Measurements from ENCODE around the gene ALG12.
"Not testable (repeated sequence)": the region's sequence is repeated elsewhere in the genome, so short reads cannot be mapped to it uniquely, and the experiment has no call there.

The ALG12 gene

DNA sequence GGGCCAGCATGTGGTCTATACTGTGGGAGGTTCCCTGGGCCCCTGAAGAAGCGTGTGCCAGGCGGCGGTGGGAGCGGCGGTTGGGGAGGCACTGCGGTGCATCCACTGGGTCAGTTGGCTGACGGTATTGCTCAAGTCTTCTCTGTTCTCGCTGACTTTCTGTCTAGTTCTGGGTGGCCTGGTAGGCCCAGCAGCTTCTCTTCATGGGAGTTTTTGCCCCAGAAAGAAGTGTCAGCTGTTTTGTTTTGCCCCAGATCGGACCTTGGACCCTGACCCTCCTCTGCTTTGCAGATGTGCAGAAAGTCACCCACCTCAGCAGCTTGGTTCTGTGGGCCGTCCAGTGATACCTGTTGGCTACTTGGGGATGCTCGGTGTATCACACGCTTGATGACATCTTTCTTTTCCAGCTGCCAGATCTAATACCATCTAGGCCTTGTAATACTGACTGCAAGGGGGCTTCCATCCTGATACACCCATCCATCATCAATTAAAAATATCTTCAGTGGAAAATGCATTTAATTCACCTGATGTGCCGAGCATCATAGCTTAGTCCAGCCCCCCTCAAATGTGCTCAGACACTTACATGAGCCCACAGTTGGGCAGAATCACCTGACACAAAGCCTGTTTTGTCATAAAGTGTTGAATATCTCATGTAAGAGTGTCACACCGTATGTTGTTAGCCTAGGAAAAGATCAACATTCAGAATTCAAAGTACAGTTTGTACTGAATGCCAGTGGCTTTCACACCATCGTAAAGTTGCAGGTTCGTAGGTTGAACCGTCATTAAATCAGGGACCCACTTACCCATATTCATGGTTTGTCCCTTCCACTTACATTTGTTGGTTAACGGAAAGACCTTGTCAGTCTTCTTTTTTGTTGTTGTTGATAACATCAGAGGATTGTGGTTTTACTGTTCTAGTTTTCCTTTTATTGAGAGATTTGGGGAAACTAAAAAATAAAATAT is 50.7 kb downstream of the ALG12 start:
- DNase-seq (ENCODE audit: low read depth in 3 of 3) = no peak

DNA sequence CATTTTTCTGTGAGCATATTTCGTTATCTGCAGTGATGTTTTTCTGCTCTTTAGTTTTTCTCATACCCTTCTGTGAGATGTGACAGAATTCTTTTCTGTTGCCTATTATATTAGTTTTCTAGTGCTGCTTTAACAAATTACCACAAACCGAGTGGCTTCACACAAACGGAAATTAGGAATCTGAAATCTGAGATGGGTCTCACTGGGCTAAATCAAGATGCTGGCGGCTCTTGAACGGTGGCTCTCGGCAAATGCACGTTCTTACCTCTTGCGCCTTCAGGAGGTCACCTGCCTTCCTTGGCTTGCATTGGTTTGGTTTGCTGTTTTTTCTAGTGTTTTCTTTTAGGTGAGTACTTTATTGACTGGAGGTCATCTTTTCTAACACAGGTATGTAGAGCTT is 51.6 kb downstream of the ALG12 start:
- no peak for DNase-seq (ENCODE audit: low read depth in 3 of 3)

DNA sequence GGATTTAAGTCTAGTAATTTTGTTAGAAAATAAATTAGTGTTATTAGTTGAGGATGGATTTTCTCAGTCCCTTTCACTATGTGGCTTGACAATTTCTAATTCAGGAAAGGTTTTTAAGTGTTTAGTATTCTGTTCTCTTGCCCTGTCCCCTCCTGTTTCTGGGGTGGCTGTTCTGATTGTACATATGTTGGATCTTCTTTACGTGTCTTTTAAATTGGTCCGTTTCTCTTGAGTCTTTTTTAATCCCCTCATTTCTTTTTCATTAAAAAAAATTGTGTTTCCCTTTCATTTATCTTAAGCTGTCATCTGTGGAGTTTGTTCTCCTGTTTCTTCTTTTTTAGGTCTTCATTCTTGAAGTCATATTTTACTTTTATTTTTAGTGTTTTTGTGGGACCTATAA is 52.1 kb downstream of the ALG12 start:
- DNase-seq (ENCODE audit: low read depth in 3 of 3) = no peak

DNA sequence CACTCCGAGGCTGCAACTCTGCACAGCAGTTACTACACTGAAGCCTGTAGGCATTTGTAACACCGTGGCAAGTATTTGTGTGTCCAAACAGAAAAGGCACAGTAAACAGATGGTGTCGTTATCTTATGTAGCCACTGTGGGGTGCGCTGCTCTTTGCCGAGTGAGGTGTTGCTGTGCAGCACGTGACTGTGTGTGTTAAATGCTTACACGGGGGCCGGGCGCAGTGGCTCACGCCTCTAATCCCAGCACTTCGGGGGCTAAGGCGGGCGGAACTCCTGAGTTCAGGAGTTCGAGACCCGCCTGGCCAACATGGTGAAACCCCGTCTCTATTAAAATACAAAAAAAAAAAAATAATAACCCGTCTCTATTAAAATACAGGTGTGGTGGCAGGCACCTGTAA is 53.1 kb downstream of the ALG12 start:
- DNase-seq (ENCODE audit: low read depth in 3 of 3) = no peak

DNA sequence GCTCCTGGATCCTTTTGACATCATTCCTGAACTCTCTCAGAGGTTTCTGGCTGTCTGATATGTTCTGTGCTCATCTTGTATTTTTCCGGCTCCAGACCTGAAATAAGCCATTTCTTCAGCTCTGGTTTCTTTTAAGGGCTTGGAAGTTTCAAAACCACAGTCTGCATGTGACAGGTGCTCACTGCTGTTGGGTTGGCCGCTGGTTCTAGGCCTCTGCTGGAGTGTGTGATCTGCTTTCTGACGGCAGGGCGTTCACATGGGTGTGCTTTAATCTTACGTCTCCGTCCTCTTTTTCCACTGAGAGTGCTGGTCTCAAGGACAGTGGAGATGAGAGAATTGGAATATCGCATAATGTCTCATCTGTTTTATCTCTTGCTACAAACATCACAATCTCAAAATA is 54.3 kb downstream of the ALG12 start:
- no peak for DNase-seq (ENCODE audit: low read depth in 3 of 3)

DNA sequence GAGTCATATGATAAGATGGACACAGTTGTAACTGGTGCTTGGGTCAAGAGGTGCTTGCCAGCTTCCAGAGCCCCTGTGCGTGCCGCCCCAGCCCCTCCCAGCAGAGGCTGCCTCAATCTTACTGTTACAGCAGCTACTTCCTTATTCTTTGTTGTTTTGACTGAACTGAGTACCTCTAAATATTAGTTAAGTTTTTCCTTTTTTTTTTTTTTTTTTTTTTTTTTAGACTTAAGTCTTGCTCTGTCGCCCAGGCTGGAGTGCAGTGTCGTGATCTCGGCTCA is 55.8 kb downstream of the ALG12 start:
- DNase-seq (ENCODE audit: low read depth in 3 of 3) = no peak

DNA sequence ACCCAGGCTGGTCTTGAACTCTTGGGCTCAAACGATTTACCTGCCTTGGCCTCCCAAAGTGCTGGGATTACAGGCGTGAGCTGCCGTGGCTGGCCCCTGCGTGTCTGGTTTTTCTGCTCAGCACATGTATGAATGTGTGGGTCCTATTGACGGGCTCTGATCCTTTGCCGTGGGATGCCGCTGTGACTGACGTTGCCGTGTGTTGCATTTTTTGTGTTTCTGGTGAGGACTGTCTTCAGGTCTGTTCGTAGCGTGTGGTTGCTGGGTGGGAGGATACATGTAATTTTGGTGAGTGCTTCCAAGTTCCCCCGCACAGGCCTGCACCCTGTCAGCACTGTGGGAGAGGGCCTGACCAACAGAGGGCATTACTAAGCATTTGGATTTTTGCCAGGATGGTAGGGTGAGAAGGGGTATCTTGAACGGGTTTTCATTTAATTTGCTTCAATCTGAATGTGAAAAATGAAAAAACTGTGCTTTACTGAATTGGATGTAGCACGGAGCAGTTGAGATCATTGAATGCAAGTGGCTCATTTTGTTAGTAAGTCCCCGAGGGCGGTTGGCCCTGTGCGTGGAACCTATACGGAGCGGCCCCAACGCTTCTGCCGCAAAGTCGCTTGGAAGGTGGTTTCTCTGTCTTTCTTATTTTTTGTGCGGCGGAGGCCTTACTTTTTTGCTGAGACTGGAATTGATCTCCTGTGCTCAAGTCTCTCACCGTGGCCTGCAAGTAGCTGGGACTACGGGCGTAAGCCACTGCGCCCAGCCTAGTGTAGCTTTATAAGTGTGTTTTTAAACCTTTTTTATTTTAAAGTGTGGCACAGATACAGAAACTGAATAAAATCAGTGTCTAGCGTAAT is 56.4 kb downstream of the ALG12 start:
- no peak for DNase-seq (ENCODE audit: low read depth in 3 of 3)

DNA sequence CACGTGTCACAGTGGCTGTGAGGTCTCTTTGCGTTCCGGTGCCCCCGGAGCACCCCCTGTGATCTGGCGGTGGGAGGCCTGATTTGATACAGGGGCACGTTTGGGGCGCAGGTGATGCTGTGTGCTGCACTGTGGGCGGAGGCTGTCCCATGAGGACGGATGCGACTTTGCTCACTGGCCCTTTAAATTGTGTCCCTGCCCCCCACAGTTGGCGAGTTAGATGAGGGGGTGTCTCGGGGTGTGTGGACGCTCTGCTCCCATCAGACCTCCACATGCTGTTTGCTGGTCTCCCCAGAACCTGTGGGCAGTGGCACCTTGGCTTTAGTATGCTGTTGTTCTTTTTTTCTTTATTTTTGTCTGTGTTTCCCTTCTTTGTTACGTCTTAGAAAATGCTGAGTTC is 59.4 kb downstream of the ALG12 start:
- no peak for DNase-seq (ENCODE audit: low read depth in 3 of 3)

DNA sequence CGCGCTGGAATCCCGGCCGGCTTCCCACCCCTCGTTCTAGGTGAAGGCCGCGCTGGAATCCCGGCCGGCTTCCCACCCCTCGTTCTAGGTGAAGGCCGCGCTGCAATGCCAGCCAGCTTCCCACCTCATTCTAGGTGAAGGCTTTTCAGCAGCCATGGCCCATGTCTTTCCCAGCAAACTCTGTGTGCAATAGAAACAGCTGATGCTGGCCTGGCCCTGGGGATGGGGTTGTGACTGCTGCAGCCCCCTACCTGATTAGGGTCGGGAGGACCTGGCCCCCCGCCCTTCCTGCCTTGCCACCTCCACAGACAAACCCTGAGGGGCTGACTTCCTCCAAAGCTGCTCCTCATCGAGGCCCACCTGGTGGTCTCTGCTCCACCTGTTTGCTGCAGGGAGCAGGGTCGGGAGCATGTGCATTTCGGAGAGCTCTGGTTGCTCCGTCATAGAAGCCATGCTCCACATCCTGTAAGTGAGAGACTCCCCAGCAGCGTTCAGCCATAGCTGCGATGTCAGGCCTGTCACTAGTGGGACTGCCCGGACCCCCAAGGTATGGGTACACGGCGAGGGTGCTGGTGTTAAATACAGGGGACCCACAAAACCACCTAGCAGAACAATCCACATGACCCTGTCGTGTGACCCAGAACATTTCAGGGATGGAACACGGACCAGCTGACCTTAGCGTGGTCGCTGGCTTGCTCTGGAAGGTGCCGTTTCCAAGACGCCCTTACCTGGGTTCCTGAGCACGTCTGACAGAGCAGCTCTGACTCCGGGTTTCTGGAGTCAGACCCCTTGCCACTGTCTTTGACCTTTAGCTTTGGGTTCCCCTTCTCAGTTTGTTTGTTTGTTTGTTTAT is 61.2 kb downstream of the ALG12 start:
- DNase-seq (ENCODE audit: low read depth in 3 of 3) = no peak

DNA sequence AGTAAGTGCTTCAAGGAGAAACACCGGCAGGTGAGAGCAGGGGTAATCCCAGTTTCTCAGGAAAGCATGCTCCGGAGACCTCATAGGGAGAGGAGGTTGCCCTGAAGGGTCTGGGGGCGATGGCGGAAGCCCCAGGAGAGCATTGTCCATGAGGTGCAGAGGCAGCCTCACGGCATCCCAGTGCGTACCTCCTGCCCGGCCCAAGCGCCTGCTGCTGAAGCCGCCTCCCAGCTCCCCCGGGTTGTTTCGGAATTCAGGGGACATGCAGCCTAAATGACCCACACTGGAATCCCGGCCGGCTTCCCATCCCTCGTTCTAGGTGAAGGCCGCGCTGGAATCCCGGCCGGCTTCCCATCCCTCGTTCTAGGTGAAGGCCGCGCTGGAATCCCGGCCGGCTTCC is 61.9 kb downstream of the ALG12 start:
- DNase-seq (ENCODE audit: low read depth in 3 of 3) = no peak

DNA sequence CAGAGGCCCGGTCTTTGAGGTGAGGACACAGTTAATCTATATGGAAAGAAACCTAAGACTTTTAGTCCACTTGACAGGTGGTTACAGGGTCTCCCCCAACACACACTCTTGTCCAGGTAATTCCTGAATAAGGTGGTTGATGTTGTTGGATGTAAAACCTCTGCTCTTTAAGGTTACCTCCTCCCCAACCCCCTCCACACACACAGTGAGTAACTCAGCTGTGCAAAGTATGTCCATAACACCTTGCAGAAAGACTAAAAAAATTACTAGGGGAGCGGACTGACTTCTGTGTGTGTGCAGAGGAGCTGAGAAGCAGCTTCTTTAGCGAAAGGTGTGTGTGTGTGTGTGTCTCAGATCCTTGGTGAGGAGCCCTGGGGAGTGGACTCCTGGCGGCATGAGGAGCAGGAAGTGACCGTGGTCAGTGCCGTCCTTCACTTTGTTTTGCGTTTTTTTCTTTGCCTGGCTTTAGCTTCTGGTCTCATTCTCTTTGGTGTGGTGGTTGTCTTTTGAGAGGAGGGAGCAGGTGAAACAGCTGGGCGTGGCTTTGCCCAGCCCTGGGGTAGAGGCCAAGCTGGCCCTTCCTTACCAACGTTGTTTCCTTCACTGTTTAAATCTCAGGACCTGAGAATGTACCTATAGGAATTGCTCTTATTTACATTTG is 62.9 kb downstream of the ALG12 start:
- no peak for DNase-seq (ENCODE audit: low read depth in 3 of 3)

DNA sequence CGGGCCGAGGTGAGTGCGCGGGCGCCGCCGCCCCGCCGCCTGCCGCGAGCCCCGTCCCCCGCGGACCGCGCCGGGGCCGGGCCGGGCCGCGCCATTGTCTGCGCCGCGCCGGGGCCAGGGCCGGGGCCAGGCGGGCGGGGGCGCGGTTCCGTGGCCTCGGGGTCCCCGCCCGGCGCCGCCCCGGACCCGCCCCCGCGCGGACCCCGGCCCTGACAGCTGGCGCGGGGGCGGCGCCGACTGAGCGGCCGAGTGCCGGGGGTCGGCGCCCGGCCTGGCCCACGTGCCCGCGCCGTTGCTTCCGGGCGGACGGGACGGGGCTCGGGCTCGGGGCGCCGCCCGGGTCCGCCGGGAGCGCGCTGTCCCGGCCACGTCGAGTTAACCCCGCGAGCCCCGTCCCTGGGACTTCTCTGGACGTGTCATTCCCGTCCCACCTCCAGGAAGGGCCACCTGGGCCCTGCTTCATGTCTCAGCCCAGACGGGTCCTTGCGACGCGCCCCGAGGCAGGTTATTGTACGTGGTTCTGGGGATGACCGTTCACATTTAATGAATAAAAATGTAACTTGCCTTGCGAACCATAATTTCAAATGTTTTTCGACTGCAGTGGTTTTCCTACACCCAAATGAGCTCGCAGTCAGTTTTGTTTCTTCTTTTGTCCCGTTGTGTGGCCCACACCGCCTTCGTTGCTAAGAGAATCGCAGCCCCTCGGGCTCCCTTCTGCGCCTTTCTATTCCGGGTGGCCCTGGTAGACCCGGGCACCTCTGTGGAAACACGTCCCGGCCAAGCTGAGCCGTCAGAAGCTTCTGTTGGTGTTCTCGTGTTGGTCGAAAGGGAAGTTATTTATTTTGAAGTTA is 64.0 kb downstream of the ALG12 start:
- DNase-seq (ENCODE audit: low read depth in 3 of 3) = no peak

DNA sequence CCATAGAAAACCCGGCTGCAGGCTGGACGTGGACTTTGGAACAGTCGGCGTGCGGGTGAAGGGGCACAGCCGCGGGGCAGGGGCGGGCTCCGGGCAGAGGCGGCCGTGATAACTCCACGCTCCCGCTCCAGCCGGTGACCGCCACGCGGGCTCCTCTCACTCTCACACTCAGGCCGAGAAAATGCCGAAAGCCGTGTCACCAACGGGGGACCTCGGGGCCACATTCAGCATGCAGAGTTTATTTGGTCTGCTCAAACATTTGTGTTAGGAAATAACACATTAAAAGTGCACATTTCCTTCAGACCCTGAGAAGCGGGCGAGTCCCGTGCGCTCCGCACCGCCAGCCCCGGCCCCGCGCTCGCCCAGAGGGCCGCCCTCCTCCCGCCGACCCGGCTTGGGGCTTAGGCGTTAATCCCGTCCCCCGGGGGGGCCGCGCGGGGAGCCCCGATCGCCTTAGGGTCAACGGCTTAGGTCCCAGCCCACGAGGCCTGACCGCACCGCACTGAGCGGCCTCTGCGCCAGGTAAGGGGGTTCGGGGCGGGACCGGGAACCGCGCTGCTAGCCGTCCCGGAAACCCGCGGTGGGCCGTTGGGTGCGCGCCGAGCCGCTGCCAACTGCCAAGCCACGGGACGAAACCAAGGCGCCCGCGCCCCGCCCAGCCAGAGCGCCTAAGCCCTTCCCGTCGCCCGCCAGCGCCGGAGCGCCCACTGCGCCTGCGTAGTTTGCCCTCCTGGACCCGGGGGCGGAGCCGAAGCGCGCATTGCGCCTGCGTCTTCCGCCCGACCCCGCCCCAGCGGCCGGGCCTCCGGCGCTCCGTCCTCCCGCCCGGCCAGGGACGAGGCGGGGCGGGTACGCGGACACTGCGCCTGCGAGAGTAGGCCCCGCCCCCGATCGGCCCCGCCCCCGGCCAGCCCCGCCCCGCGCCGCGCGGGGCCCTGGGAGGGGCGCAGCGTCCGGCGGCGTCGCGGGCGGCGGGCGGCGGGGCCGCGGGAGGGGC is 65.0 kb downstream of the ALG12 start, which contains the start of gene ZBED4:
ZBED4 (plus strand) TSS at position 947 of the 997 bp plus-strand sequence. CDS start 29,819 bp downstream, outside the sequence.
- DNase-seq (ENCODE audit: low read depth in 3 of 3) = peak; percentile 96 to 98 (median 97)

DNA sequence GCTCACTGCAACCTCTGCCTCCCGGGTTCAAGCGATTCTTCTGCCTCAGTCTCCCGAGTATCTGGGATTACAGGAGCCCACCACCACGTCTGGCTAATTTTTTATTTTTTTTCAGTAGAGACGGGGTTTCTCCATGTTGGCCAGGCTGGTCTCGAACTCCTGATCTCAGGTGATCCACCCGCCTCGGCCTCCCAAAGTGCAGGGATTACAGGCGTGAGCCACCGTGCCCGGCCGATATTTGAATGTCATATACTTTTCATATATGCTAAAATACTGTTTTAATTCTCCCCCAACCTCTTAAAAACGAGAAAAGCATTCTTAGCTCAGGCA is 65.7 kb downstream of the ALG12 start:
- not testable (repeated sequence) for DNase-seq (ENCODE audit: low read depth in 3 of 3)

DNA sequence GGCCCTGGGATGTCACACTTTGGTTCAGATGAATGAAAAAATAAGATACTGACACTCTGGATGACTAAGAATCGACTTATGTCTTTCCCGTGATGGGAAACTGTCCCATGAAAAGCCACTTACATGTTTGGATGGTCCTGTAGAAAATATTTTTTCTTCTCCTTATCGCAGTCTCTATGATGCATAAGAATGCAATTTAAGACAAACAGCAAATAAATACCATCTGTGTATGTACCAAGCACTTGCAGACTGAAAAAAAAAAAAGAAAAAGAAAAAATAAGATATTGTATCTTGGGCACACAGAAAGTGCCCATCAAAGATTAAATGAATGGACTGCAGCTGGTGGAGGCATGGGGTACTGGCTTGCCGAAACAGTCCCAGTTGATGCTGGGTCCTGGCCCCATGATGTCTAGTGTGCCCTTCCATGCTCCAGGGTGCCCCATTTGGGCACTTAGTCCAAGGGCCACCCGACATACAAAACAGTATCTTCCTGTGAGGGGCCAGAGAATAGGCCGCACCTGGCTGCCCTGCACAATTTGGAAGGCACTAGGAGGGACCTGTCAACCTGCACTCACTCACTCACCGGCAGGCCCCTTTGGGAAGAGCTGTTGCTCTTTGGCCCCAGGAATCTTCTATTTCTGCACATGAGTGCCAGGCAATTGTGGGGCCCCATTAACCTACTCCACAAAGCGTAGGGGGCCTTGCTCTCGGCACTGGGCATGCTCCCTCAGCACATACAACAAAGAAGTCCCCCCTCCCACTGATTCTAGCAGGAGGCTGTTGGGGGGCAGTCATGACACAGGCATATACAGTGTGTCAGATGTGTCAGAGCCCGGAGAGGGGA is 67.1 kb downstream of the ALG12 start:
- DNase-seq (ENCODE audit: low read depth in 3 of 3) = no peak
